NCI-H82 treated with DMSO at 0.1 percent for 48 hours (cell line): ENCODE results near the gene LAP3.
"Not testable (repeated sequence)": the region's sequence is repeated elsewhere in the genome, so short reads cannot be mapped to it uniquely, and the experiment has no call there.

Experiments
- DNase-seq: peaks from one replicate; lab custom pipeline; 2025; ENCODE audit not compliant: unreplicated experiment; lab: John Stamatoyannopoulos, UW

LAP3 gene

GRCh38 chr4:17576932-17577664, at the start of gene LAP3:
TSS of gene LAP3 (plus strand) at chr4:17577198. CDS start at chr4:17577466, 268 bp downstream.
- DNase-seq = peak; percentile 65

- peak; percentile 34 for DNase-seq
These were observed 48.3 kb upstream of the LAP3 start for GRCh38 chr4:17528551-17529165.

- no peak for DNase-seq
These were observed 45.3 kb upstream of the LAP3 start for GRCh38 chr4:17531538-17532285.

- DNase-seq = no peak
These were observed 42.3 kb upstream of the LAP3 start for GRCh38 chr4:17534705-17535104.

GRCh38 chr4:17535242-17535641, 41.8 kb upstream of the LAP3 start:
- no peak for DNase-seq

GRCh38 chr4:17535906-17536305, 41.1 kb upstream of the LAP3 start:
- no peak for DNase-seq

GRCh38 chr4:17537060-17537459, 39.9 kb upstream of the LAP3 start:
- not testable (repeated sequence) for DNase-seq

- DNase-seq = no peak
These were observed 32.8 kb upstream of the LAP3 start for GRCh38 chr4:17544205-17544604.

- DNase-seq = no peak
These were observed 32.2 kb upstream of the LAP3 start for GRCh38 chr4:17544831-17545234.

- no peak for DNase-seq
These were observed 31.4 kb upstream of the LAP3 start for GRCh38 chr4:17545374-17546140.

- DNase-seq = no peak
These were observed 30.8 kb upstream of the LAP3 start for GRCh38 chr4:17546222-17546621.

- no peak for DNase-seq
These were observed 30.3 kb upstream of the LAP3 start for GRCh38 chr4:17546678-17547077.

- DNase-seq = no peak
These were observed 26.4 kb upstream of the LAP3 start for GRCh38 chr4:17550549-17550948.

- DNase-seq = no peak
These were observed 24.6 kb upstream of the LAP3 start for GRCh38 chr4:17552427-17552826.

- no peak for DNase-seq
These were observed 22.4 kb upstream of the LAP3 start for GRCh38 chr4:17554568-17554967.

GRCh38 chr4:17556498-17556897, 20.5 kb upstream of the LAP3 start:
- no peak for DNase-seq

GRCh38 chr4:17557880-17558279, 19.1 kb upstream of the LAP3 start:
- peak; percentile 13 for DNase-seq

GRCh38 chr4:17558941-17559708, 17.9 kb upstream of the LAP3 start:
- no peak for DNase-seq

GRCh38 chr4:17559709-17560048, 17.3 kb upstream of the LAP3 start:
- DNase-seq = no peak

GRCh38 chr4:17560065-17560673, 16.8 kb upstream of the LAP3 start:
- no peak for DNase-seq
